Esophagus (tissue), 2 donors: Measurements from ENCODE around the gene G3BP2. TPM values are rescaled to one million over a fixed set of nuclear protein-coding genes. Genes with fewer than 3 reads are reported as not detected.

Experiments
- H3K27ac ChIP-seq, 2 donors: one replicate each; pipeline ENCODE4 v1.5.1; 2013; ENCODE audit warnings: low read depth in 2 of 2, mild to moderate bottlenecking in 2 of 2, inconsistent platforms in 1 of 2, low read length in 1 of 2, moderate library complexity in 1 of 2
- H3K27me3 ChIP-seq, 2 donors: one replicate each; pipeline ENCODE4 v1.6.1; 2013; ENCODE audit warnings: low read length in 2 of 2, control low read depth in 1 of 2, mild to moderate bottlenecking in 1 of 2; ENCODE audit not compliant: insufficient read depth in 2 of 2, control insufficient read depth in 1 of 2
- H3K36me3 ChIP-seq, 2 donors: one replicate each; pipeline ENCODE4 v1.6.1; 2013; ENCODE audit warnings: low read length in 1 of 2; ENCODE audit not compliant: control insufficient read depth in 2 of 2, insufficient read depth in 2 of 2
- H3K4me1 ChIP-seq, 2 donors: one replicate each; pipeline ENCODE4 v1.6.1; 2013; ENCODE audit warnings: low read length in 1 of 2; ENCODE audit not compliant: control insufficient read depth in 2 of 2, insufficient read depth in 2 of 2
- H3K4me3 ChIP-seq, 2 donors: one replicate each; pipeline ENCODE4 v1.5.1; 2013; ENCODE audit warnings: low read length in 2 of 2, mild to moderate bottlenecking in 2 of 2, low read depth in 1 of 2, moderate library complexity in 1 of 2
- H3K9me3 ChIP-seq, 2 donors: one replicate each; pipeline ENCODE4 v1.6.1; 2013; ENCODE audit warnings: mild to moderate bottlenecking in 2 of 2, low read depth in 1 of 2, low read length in 1 of 2, moderate library complexity in 1 of 2; ENCODE audit not compliant: control insufficient read depth in 2 of 2, insufficient read depth in 1 of 2
- WGBS, 2 donors: extraction: QIAGEN DNeasy Blood & Tissue Kit; methylation state at CpG; one replicate each; pipeline ENCODE4 v1.1.7; 2013; 5-methylcytosine and 5-hydroxymethylcytosine counted together
- polyA plus RNA-seq, 2 donors: library from polyadenylated mRNA; stranded (reverse); fragments of 200-250 nt; gene quantifications; one replicate each; pipeline ENCODE4 v1.2.3, GENCODE V29; 2013
- donor health status: healthy with polysubstance abuse.
- donor health status: Bipolar disorder and iron deficiency.

Gene G3BP2
- polyA plus RNA-seq, 2 donors, result 8.4 to 28.2 TPM

GRCh38 chr4:75596061-75596460, 77.2 kb downstream of the G3BP2 start:
- 71 to 85% methylated on average over 3 of the region's 3 CpGs for WGBS, 2 donors
- H3K9me3 ChIP-seq, result no peaks in the 10 kb centered on the region
- H3K36me3 ChIP-seq, result no peaks in the 10 kb centered on the region
- no peaks in the 10 kb centered on the region for H3K4me1 ChIP-seq
- no peak overlapping the region for H3K27ac ChIP-seq
- H3K27me3 ChIP-seq, result no peaks in the 10 kb centered on the region
- H3K4me3 ChIP-seq, result no peak overlapping the region

DNA sequence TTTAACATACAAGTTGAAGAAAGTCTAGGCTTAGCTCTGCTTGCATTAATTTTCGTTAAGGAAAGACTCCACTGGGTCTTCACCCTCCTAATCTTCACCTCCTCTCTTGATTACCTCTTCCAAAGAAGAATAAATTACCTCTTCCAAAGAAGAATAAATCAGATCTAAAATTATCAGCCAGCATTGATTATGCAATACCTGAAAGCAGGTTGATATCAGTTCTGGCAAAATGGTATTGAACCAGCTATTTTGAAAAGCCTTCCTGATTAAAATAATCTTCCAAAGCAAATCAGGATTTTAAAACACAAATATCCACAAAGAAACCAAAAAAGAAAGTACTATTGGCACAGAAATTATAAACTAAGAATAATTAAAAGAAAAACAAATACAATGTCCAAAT, 79.8 kb downstream of the G3BP2 start:
- Histone ChIP-seq H3K4me3 (no peak overlapping the region), H3K36me3 (no peaks in the 10 kb centered on the region), H3K27me3 (no peaks in the 10 kb centered on the region), H3K9me3 (no peaks in the 10 kb centered on the region), H3K4me1 (no peaks in the 10 kb centered on the region), H3K27ac (no peak overlapping the region)
- 82 to 91% methylated on average over 1 of the region's 1 CpG for WGBS, 2 donors

Other genes with a start within 250 kb of the G3BP2 start
- gene RCHY1, start 159.0 kb downstream of the G3BP2 start, polyA plus RNA-seq, result 10 to 100 TPM in 1 of 2 donors, 1 to 10 TPM in 1; 8.5 to 13.0 TPM
- 1 to 10 TPM; 3.2 to 3.6 TPM for gene THAP6, start 158.9 kb downstream of the G3BP2 start, polyA plus RNA-seq
- not detected for gene ODAPH, start 117.3 kb downstream of the G3BP2 start, polyA plus RNA-seq
- under 1 TPM; 0.10 to 0.32 TPM for gene CDKL2, start 42.9 kb downstream of the G3BP2 start, polyA plus RNA-seq
- 10 to 100 TPM; 33.0 to 33.6 TPM for gene USO1, start 51.2 kb upstream of the G3BP2 start, polyA plus RNA-seq
- gene PPEF2, start 229.0 kb upstream of the G3BP2 start, polyA plus RNA-seq, result not detected